CD14-positive monocyte (primary cell): ENCODE results near the gene DNAJC11. TPM values are rescaled to one million over a fixed set of nuclear protein-coding genes. Genes with fewer than 3 reads are reported as not detected.

Experiments used
- DNase-seq, 3 donors: peaks; one replicate each; pipeline ENCODE4 v3.0.0-alpha.2; 2011 to 2022
- H2AFZ ChIP-seq: 2 replicates; pipeline ENCODE4 v1.6.0; 2012; ENCODE audit warnings: mild to moderate bottlenecking, low read depth, low read length, inconsistent platforms; ENCODE audit not compliant: insufficient read depth, poor library complexity, severe bottlenecking
- H3K27ac ChIP-seq, 2 donors: 1 replicate in 1 of 2; 2 replicates in 1 of 2; pipeline ENCODE4 v1.5.1; 2012 to 2013; ENCODE audit warnings: low read length in 2 of 2, control low read depth in 1 of 2, inconsistent platforms in 1 of 2, low read depth in 1 of 2, mild to moderate bottlenecking in 1 of 2
- H3K27me3 ChIP-seq, 2 donors: one replicate each; pipeline versions ENCODE4 v1.6.0 to v1.6.1; 2011 to 2013; ENCODE audit warnings: low read length in 2 of 2; ENCODE audit not compliant: control insufficient read depth in 2 of 2, insufficient read depth in 2 of 2
- H3K36me3 ChIP-seq, 2 donors: replicated peaks in 1 of 2; 1 replicate in 1 of 2; 2 replicates in 1 of 2; pipeline versions ENCODE4 v1.5.1 to v1.6.1; 2012 to 2013; ENCODE audit warnings: low read length in 2 of 2, control low read depth in 1 of 2, inconsistent platforms in 1 of 2, mild to moderate bottlenecking in 1 of 2; ENCODE audit not compliant: insufficient read depth in 2 of 2, control insufficient read depth in 1 of 2
- H3K4me1 ChIP-seq, 2 donors: 1 replicate in 1 of 2; 2 replicates in 1 of 2; pipeline versions ENCODE4 v1.5.1 to v1.6.1; 2012 to 2013; ENCODE audit warnings: low read length in 2 of 2, control low read depth in 1 of 2, inconsistent platforms in 1 of 2, mild to moderate bottlenecking in 1 of 2, moderate library complexity in 1 of 2; ENCODE audit not compliant: insufficient read depth in 2 of 2, control insufficient read depth in 1 of 2
- H3K4me2 ChIP-seq: replicated peaks from 2 replicates; pipeline ENCODE3; 2012; ENCODE audit warnings: low read length, moderate library complexity, mild to moderate bottlenecking; ENCODE audit not compliant: poor library complexity, severe bottlenecking; ENCODE audit errors: extremely low read depth
- H3K4me3 ChIP-seq, 3 experiments: fragments of 200-600 bp in 1 of 3; sonication (generic) in 1 of 3; replicated peaks in 1 of 3; 1 replicate in 2 of 3; 2 replicates in 1 of 3; pipeline ENCODE4 v1.5.1; 2011 to 2013; ENCODE audit warnings: low read length in 3 of 3, mild to moderate bottlenecking in 3 of 3, control low read depth in 2 of 3, low read depth in 2 of 3, inconsistent platforms in 1 of 3, moderate library complexity in 1 of 3
- H3K79me2 ChIP-seq: 2 replicates; pipeline ENCODE4 v1.6.0; 2012; ENCODE audit warnings: mild to moderate bottlenecking, control low read depth, inconsistent platforms, low read length, moderate library complexity; ENCODE audit not compliant: insufficient read depth
- H3K9ac ChIP-seq: 2 replicates; pipeline ENCODE4 v1.6.0; 2017; ENCODE audit warnings: low read length, mild to moderate bottlenecking; ENCODE audit not compliant: insufficient read depth, poor library complexity, severe bottlenecking
- H3K9me3 ChIP-seq, 2 donors: replicated peaks in 1 of 2; 1 replicate in 1 of 2; 2 replicates in 1 of 2; pipeline versions ENCODE4 v1.5.1 to v1.6.1; 2012 to 2013; ENCODE audit warnings: low read length in 2 of 2, control low read depth in 1 of 2; ENCODE audit not compliant: control insufficient read depth in 1 of 2, insufficient read depth in 1 of 2
- H4K20me1 ChIP-seq: 2 replicates; pipeline ENCODE4 v1.6.0; 2012; ENCODE audit warnings: mild to moderate bottlenecking, low read length, control low read depth, moderate library complexity; ENCODE audit not compliant: insufficient read depth
- H3K27ac Mint-ChIP-seq, 7 donors: one replicate each; pipeline ENCODE4 v1.8.0; 2020; ENCODE audit warnings: mild to moderate bottlenecking in 7 of 7, mixed read lengths in 7 of 7, moderate library complexity in 6 of 7, inconsistent platforms in 2 of 7
- H3K27me3 Mint-ChIP-seq, 3 donors: one replicate each; pipeline ENCODE4 v1.8.0; 2021 to 2022; ENCODE audit warnings: low read depth in 3 of 3, mild to moderate bottlenecking in 3 of 3, mixed read lengths in 3 of 3, moderate library complexity in 3 of 3, inconsistent platforms in 1 of 3
- H3K36me3 Mint-ChIP-seq, 2 donors: one replicate each; pipeline ENCODE4 v1.8.0; 2020; ENCODE audit warnings: mixed read lengths in 2 of 2, inconsistent platforms in 1 of 2, mild to moderate bottlenecking in 1 of 2
- H3K4me1 Mint-ChIP-seq: one replicate; pipeline ENCODE4 v1.8.0; 2020; ENCODE audit warnings: mild to moderate bottlenecking, mixed read lengths
- H3K4me3 Mint-ChIP-seq, 2 donors: one replicate each; pipeline ENCODE4 v1.8.0; 2020; ENCODE audit warnings: mild to moderate bottlenecking in 2 of 2, mixed read lengths in 2 of 2, moderate library complexity in 1 of 2
- H3K9me3 Mint-ChIP-seq, 7 donors: one replicate each; pipeline ENCODE4 v1.8.0; 2020 to 2022; ENCODE audit warnings: mixed read lengths in 7 of 7, mild to moderate bottlenecking in 6 of 7, moderate library complexity in 6 of 7, inconsistent platforms in 2 of 7
- WGBS: methylation state at CpG from one replicate; pipeline ENCODE4 v1.1.5; 2013; ENCODE audit warnings: missing lambda C conversion rate; ENCODE audit not compliant: insufficient coverage; 5-methylcytosine and 5-hydroxymethylcytosine counted together
- intact Hi-C, 2 donors: fragments of 100-400 bp; cut with micrococcal nuclease; formaldehyde crosslinking; loops; one replicate each; pipeline versions ENCODE4 v1.15.0 to v1.15.1; 2023
- polyA plus RNA-seq, 3 donors: library from polyadenylated mRNA; depleted of rRNA in 1 of 3; unstranded in 2 of 3; stranded (reverse) in 1 of 3; fragments of 300-500 nt in 2 of 3; fragments of >200 nt in 1 of 3; fragmentation: Illumina TruSeq in 2 of 3; gene quantifications; 1 replicate in 2 of 3; 2 replicates in 1 of 3; pipeline ENCODE4 v1.2.3, GENCODE V29; 2012 to 2021
- TF ChIP-seq, protein P1 (sequence below): fragments of 200-600 bp; IDR thresholded peaks from one replicate; pipeline ENCODE4 v1.8.0; 2022; ENCODE audit warnings: antibody characterized with exemption, mild to moderate bottlenecking

Gene DNAJC11
- polyA plus RNA-seq, 3 donors: 9.7 to 19.9 (median 15.8) TPM

DNA sequence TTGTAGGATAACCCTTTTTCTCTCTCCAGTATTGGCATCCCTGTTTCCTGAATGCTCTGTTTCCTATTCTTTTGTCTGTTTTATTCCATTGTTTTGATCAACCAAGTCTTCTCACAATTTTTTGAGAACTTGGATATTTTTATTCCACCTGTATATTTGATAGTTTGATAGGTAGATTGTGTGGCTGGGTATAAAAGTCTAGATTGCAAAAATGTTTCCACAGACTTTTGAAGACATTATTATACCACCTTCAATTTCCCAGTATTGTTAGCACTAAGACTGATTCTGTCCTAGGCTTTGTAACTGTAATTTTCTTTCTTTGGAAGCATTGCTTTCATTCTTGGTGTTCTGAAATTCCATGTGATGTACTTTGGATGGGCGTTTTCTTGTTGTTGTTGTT is 9.6 kb upstream of the DNAJC11 start:
- Histone ChIP-seq H3K27me3 (no peaks in the 10 kb centered on the region), H4K20me1 (no peaks in the 10 kb centered on the region), H2AFZ (no peak overlapping the region), H3K4me1 (no peaks in the 10 kb centered on the region), H3K4me3 (no peak overlapping the region), H3K27ac (no peak overlapping the region), H3K9me3 (no peaks in the 10 kb centered on the region), H3K79me2 (no peaks in the 10 kb centered on the region), H3K4me2 (no peak overlapping the region), H3K36me3 (no peaks in the 10 kb centered on the region), H3K9ac (no peak overlapping the region)
- no peak for DNase-seq
- H3K27me3 Mint-ChIP-seq: peaks cover 4 to 13% (median 11%) of the 10 kb centered on the region in 3 donors
- WGBS: no CpG with 5 or more reads among the region's 1 CpG
- H3K36me3 Mint-ChIP-seq: no peaks in the 10 kb centered on the region
- intact Hi-C loops: loop anchor here in 1 of 2 donors (10.0 kb wide), 1 partner anchor 504 kb away; no protein-coding TSS in a partner anchor
- H3K9me3 Mint-ChIP-seq: peaks cover 2 to 13% (median 9%) of the 10 kb centered on the region in 7 donors
- H3K4me3 Mint-ChIP-seq: no peak overlapping the region
- no peak overlapping the region for H3K27ac Mint-ChIP-seq
- TF ChIP-seq, protein P1, sequence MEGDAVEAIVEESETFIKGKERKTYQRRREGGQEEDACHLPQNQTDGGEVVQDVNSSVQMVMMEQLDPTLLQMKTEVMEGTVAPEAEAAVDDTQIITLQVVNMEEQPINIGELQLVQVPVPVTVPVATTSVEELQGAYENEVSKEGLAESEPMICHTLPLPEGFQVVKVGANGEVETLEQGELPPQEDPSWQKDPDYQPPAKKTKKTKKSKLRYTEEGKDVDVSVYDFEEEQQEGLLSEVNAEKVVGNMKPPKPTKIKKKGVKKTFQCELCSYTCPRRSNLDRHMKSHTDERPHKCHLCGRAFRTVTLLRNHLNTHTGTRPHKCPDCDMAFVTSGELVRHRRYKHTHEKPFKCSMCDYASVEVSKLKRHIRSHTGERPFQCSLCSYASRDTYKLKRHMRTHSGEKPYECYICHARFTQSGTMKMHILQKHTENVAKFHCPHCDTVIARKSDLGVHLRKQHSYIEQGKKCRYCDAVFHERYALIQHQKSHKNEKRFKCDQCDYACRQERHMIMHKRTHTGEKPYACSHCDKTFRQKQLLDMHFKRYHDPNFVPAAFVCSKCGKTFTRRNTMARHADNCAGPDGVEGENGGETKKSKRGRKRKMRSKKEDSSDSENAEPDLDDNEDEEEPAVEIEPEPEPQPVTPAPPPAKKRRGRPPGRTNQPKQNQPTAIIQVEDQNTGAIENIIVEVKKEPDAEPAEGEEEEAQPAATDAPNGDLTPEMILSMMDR: no peak
- H3K4me1 Mint-ChIP-seq: no peaks in the 10 kb centered on the region

DNA sequence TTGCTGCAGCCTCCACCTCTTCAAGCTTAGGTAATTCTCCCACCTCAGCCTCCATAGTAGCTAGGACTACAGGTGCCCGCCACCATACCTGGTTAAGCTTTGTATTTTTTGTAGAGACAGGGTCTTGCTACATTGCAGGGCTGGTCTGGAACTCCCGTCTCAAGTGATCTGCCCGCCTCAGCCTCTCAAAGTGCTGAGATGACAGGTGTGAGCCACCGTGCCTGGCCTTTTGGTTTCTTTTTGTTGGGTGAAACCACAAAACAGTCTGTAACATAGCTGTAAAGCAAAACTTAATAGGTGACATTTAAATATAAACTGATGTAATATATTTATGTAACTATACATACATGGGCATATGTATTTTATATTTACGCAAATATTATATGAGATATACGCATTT is 3.1 kb upstream of the DNAJC11 start:
- Histone ChIP-seq H4K20me1 (peaks cover 6% of the 10 kb centered on the region), H3K9ac (no peak overlapping the region), H3K4me3 (no peak overlapping the region), H3K27ac (no peak overlapping the region), H3K4me2 (no peak overlapping the region), H2AFZ (no peak overlapping the region), H3K36me3 (no peaks in the 10 kb centered on the region), H3K79me2 (peaks cover 19% of the 10 kb centered on the region), H3K27me3 (no peaks in the 10 kb centered on the region), H3K9me3 (no peaks in the 10 kb centered on the region), H3K4me1 (peaks cover 12 to 16% of the 10 kb centered on the region in 2 donors)
- H3K36me3 Mint-ChIP-seq: no peaks in the 10 kb centered on the region
- no peak overlapping the region for H3K27ac Mint-ChIP-seq
- no peak for DNase-seq
- H3K27me3 Mint-ChIP-seq: peaks cover 0 to 12% (median 8%) of the 10 kb centered on the region in 3 donors
- peaks cover 11% of the 10 kb centered on the region for H3K4me1 Mint-ChIP-seq
- WGBS: no CpG with 5 or more reads among the region's 6 CpGs
- intact Hi-C loops: loop anchor here in 1 of 2 donors (5.0 kb wide), 1 partner anchor 152 kb away; the partner anchor contains the start of gene NOL9
- TF ChIP-seq, protein P1: no peak
- no peak overlapping the region for H3K4me3 Mint-ChIP-seq
- H3K9me3 Mint-ChIP-seq: peaks cover 0 to 5% (median 5%) of the 10 kb centered on the region in 7 donors
